Keratinocyte (primary cell): ENCODE results near the gene MUC6. TPM values are rescaled to one million over a fixed set of nuclear protein-coding genes. Genes with fewer than 3 reads are reported as not detected.

Source experiments
- DNase-seq: peaks from one replicate; pipeline ENCODE4 v3.0.0-alpha.2; 2011; ENCODE audit warnings: low read depth, missing footprints, low spot score
- FAIRE-seq: peaks from 2 replicates; lab custom pipeline; 2011; peaks lifted over from hg19 to GRCh38; lab: Jason Lieb, UNC
- H2AFZ ChIP-seq: 2 replicates; pipeline ENCODE4 v1.6.0; 2012; ENCODE audit warnings: low read length, control low read depth, inconsistent platforms; ENCODE audit not compliant: control insufficient read depth
- H3K27ac ChIP-seq: 2 replicates; pipeline ENCODE4 v1.5.1; 2011; ENCODE audit warnings: low read length; ENCODE audit not compliant: control insufficient read depth, insufficient read depth
- H3K27me3 ChIP-seq: 3 replicates; pipeline ENCODE4 v1.6.0; 2011; ENCODE audit warnings: low read length; ENCODE audit not compliant: control insufficient read depth, insufficient read depth; ENCODE audit errors: extremely low read depth
- H3K36me3 ChIP-seq, 2 experiments: 2 replicates in 1 of 2; 3 replicates in 1 of 2; pipeline ENCODE4 v1.5.1; 2011; ENCODE audit warnings: low read length in 2 of 2, mild to moderate bottlenecking in 1 of 2; ENCODE audit not compliant: control insufficient read depth in 2 of 2, insufficient read depth in 2 of 2; ENCODE audit errors: extremely low read depth in 1 of 2
- H3K4me1 ChIP-seq: 3 replicates; pipeline ENCODE4 v1.5.1; 2011; ENCODE audit warnings: low read length; ENCODE audit not compliant: control insufficient read depth, insufficient read depth; ENCODE audit errors: extremely low read depth
- H3K4me2 ChIP-seq: 3 replicates; pipeline ENCODE4 v1.6.0; 2011; ENCODE audit warnings: low read depth, low read length; ENCODE audit not compliant: control insufficient read depth, insufficient read depth; ENCODE audit errors: extremely low read depth
- H3K4me3 ChIP-seq, 3 experiments: fragments of 200-600 bp in 1 of 3; sonication (generic) in 1 of 3; 2 replicates in 2 of 3; 3 replicates in 1 of 3; pipeline ENCODE4 v1.5.1; 2011 to 2016; ENCODE audit warnings: low read length in 3 of 3, mild to moderate bottlenecking in 3 of 3, control low read depth in 2 of 3, inconsistent platforms in 1 of 3, low read depth in 1 of 3, mixed read lengths in 1 of 3, mixed run types in 1 of 3, moderate library complexity in 1 of 3; ENCODE audit not compliant: control insufficient read depth in 2 of 3, insufficient read depth in 2 of 3; ENCODE audit errors: extremely low read depth in 1 of 3
- H3K79me2 ChIP-seq: 2 replicates; pipeline ENCODE4 v1.6.0; 2012; ENCODE audit warnings: low read length; ENCODE audit not compliant: control insufficient read depth, insufficient read depth
- H3K9ac ChIP-seq: 3 replicates; pipeline ENCODE4 v1.6.0; 2011; ENCODE audit warnings: low read length; ENCODE audit not compliant: control insufficient read depth, insufficient read depth; ENCODE audit errors: extremely low read depth
- H3K9me1 ChIP-seq: 3 replicates; pipeline ENCODE4 v1.6.0; 2011; ENCODE audit warnings: low read length; ENCODE audit not compliant: control insufficient read depth, insufficient read depth; ENCODE audit errors: extremely low read depth
- H3K9me3 ChIP-seq: 2 replicates; pipeline ENCODE4 v1.5.1; 2012; ENCODE audit warnings: low read depth, low read length; ENCODE audit not compliant: control insufficient read depth
- H4K20me1 ChIP-seq: 3 replicates; pipeline ENCODE4 v1.6.0; 2011; ENCODE audit warnings: low read length; ENCODE audit not compliant: control insufficient read depth, insufficient read depth; ENCODE audit errors: extremely low read depth
- EZH2 ChIP-seq: IDR thresholded peaks from one replicate; pipeline ENCODE4 v1.6.1; 2012; ENCODE audit warnings: inconsistent platforms, mild to moderate bottlenecking, low read length, moderate library complexity
- dilution Hi-C: fragments of 300-500 bp; cut with MboI; formaldehyde crosslinking; loops from one replicate; pipeline ENCODE4 v1.7.0; 2020; ENCODE audit warnings: low sequenced_read_pairs; ENCODE audit not compliant: extremely low pct_ligation_motif_present
- polyA plus RNA-seq, 5 experiments: library from polyadenylated mRNA; depleted of rRNA in 3 of 5; stranded (reverse) in 3 of 5; stranded (forward) in 1 of 5; unstranded in 1 of 5; fragments of >200 nt; gene quantifications; 1 replicate in 1 of 5; 2 replicates in 3 of 5; 3 replicates in 1 of 5; pipeline versions ENCODE4 v1.2.1 to v1.2.3, GENCODE V29; 2011 to 2012; ENCODE audit warnings: missing spikeins in 2 of 5, low read depth in 1 of 5, low replicate concordance in 1 of 5
- TF ChIP-seq, protein P1 (sequence below), 3 experiments: IDR thresholded peaks in 1 of 3; conservative IDR thresholded peaks in 1 of 3; optimal IDR thresholded peaks in 1 of 3; 2 replicates in 2 of 3; 3 replicates in 1 of 3; pipeline versions ENCODE3 to v1.5.1; 2011; ENCODE audit warnings: low read length in 3 of 3, mild to moderate bottlenecking in 3 of 3, moderate library complexity in 2 of 3, control low read depth in 1 of 3, inconsistent platforms in 1 of 3; ENCODE audit not compliant: insufficient read depth in 2 of 3; ENCODE audit errors: extremely low read depth in 1 of 3

Gene MUC6
- polyA plus RNA-seq, 1 donor (not counting 4 experiments of a cell fraction or from before 2014, with no cell fraction given): not detected

DNA sequence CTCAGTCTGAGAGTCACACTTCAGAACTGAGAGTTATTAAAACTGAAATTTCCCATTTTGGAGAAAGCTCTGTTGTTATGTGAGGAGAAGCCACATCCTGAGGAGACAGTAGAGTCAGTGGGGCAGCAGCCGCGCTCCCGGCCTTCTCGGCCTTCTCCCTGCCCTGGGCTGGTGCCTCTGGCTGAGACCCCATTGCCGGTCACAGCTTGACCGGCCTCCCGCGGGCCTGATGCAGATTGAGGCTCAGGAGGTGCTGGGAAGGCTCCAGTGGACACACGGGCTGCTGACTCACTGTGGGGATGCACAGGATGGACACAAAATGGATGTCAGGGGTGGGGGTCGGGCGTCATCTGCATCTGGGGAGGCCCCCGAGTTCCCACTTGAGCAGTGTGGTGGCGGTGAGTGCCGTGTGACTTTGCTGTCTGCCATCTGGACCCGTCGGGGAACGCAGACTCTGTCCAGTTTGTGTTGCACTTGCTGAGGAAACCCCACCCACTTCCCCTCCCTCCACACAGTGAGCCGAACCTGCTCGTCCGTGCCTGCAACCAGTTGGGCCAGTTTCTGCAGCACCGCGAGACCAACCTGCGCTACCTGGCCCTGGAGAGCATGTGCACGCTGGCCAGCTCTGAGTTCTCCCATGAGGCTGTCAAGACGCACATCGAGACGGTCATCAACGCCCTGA is 50.1 kb downstream of the MUC6 start:
- H3K27me3 ChIP-seq: no peaks in the 10 kb centered on the region

DNA sequence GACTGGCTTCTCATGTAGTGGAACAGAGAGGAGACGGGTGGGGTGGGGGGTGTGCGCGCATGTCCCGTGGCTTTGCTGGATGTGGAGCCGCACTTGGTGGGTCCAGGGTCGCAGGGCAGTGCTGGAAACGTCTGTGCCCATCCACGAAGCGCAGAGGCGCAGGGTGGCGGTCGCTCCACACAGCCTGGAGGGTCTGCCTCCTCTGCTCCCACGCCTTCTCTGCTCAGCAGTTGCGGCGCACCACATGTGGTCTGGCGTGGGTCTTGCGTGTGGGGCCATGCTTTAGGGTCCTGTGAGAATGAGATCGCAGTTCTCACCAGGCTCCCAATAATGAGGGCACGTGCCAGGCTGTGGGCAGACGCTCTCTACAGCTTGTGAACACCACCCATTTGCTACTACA is 50.7 kb downstream of the MUC6 start:
- Histone ChIP-seq H4K20me1 (no peaks in the 10 kb centered on the region), H3K79me2 (peaks cover 2% of the 10 kb centered on the region), H3K4me2 (no peak overlapping the region), H3K27ac (no peak overlapping the region), H3K36me3 (peaks cover 17 to 31% of the 10 kb centered on the region in 2 experiments), H3K4me1 (no peaks in the 10 kb centered on the region), H3K9me1 (no peaks in the 10 kb centered on the region), H3K4me3 (no peak overlapping the region), H2AFZ (no peak overlapping the region), H3K9ac (no peak overlapping the region), H3K27me3 (no peaks in the 10 kb centered on the region), H3K9me3 (no peaks in the 10 kb centered on the region)
- FAIRE-seq (no peak), DNase-seq (no peak)
- TF ChIP-seq, protein P1, sequence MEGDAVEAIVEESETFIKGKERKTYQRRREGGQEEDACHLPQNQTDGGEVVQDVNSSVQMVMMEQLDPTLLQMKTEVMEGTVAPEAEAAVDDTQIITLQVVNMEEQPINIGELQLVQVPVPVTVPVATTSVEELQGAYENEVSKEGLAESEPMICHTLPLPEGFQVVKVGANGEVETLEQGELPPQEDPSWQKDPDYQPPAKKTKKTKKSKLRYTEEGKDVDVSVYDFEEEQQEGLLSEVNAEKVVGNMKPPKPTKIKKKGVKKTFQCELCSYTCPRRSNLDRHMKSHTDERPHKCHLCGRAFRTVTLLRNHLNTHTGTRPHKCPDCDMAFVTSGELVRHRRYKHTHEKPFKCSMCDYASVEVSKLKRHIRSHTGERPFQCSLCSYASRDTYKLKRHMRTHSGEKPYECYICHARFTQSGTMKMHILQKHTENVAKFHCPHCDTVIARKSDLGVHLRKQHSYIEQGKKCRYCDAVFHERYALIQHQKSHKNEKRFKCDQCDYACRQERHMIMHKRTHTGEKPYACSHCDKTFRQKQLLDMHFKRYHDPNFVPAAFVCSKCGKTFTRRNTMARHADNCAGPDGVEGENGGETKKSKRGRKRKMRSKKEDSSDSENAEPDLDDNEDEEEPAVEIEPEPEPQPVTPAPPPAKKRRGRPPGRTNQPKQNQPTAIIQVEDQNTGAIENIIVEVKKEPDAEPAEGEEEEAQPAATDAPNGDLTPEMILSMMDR (optimal IDR thresholded peaks at IDR 0.05 in 1 of 3, IDR thresholded peaks at IDR 0.05 in 1 of 3, conservative IDR thresholded peaks at IDR 0.05 in 1 of 3; ENCODE audit: extremely low read depth in 1 of 3, insufficient read depth in 2 of 3, low read length in 3 of 3): no peak
- TF ChIP-seq EZH2: no peak
- dilution Hi-C loops: no loop called here

More for the DNA sequence above, 50.1 kb downstream of the MUC6 start:
- H3K4me3 ChIP-seq: no peak overlapping the region
- H3K79me2 ChIP-seq: peaks cover 5% of the 10 kb centered on the region
- H3K4me2 ChIP-seq: no peak overlapping the region
- no peak for DNase-seq
- no peak overlapping the region for H3K9ac ChIP-seq
- peaks cover 15 to 29% of the 10 kb centered on the region in 2 experiments for H3K36me3 ChIP-seq
- H2AFZ ChIP-seq: no peak overlapping the region
- H3K27ac ChIP-seq: no peak overlapping the region
- TF ChIP-seq, protein P1 (optimal IDR thresholded peaks at IDR 0.05 in 1 of 3, IDR thresholded peaks at IDR 0.05 in 1 of 3, conservative IDR thresholded peaks at IDR 0.05 in 1 of 3; ENCODE audit: extremely low read depth in 1 of 3, insufficient read depth in 2 of 3, low read length in 3 of 3): no peak
- no peak for TF ChIP-seq EZH2
- no peaks in the 10 kb centered on the region for H3K9me1 ChIP-seq
- H3K9me3 ChIP-seq: no peaks in the 10 kb centered on the region
- no peaks in the 10 kb centered on the region for H3K4me1 ChIP-seq
- no peak for FAIRE-seq
- H4K20me1 ChIP-seq: no peaks in the 10 kb centered on the region
- dilution Hi-C loops: no loop called here
